Activated CD4-positive, alpha-beta T cell treated with anti-CD3 and anti-CD28 coated beads, Interleukin-2, Interleukin-6, amounts not matched to agents 100 ng/mL and 50 ng/mL, durations not matched to agents 16 hours and 8 hours (primary cell): ENCODE data around the gene MSH6.
"Not testable (repeated sequence)": the region's sequence is repeated elsewhere in the genome, so short reads cannot be mapped to it uniquely, and the experiment has no call there.

ENCODE experiments used
- DNase-seq: peaks from one replicate; pipeline ENCODE4 v3.0.0-alpha.2; 2020

The MSH6 gene

DNA sequence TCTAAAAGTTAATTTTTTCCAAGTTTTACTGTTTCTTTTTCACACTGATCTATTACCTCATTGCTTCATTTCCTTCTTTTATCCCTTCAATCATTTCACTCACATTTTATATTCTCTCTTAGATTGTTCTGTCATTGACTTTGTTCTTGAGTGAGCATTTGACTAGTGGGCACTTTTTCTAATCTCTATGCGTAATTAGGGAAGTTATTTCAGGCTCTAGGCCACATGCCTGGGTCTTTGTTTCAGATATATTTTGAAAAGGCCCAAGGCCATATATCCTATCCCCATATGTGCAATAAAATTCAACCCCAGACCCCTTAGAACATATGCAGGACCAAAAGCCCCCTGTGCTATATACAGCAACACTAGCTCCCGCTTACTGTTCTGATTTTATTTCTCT lies 61.2 kb downstream of the MSH6 start:
- DNase-seq = no peak

DNA sequence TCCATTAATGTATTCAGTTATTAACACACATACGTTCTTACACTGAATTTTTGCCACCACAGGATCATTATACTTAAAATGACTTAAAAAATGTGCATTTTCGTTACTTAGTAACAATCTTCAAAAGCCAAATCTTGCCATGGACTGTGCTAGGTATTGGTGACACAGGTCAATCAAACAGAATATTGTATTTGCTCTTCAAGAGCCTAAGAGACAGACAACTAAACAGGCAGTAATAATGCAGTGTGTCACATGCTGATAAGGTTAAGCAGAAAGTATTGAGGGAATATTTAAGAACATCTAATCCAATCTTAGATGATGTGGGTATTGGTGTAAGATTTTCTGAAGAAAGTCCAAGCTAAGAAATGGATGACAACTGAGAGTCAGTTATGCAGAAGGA lies 66.4 kb downstream of the MSH6 start:
- no peak for DNase-seq

DNA sequence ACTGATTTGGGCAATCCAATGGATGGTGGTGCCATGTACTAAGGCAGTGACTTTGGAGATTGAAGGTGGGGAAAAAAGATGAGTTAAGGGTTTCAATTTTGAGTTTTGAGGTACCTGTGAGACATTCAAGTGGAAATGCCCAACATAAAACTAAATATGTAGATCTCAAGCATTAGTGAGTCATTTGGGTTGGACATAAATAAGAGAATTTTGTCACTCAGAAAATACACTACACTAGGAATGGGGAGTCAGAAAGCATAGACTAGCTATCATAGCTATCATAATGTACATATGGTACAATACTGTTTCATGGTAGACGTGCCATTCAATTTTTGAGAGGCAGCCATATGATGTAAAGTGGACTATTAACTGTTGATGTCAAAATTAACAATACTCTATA lies 67.3 kb downstream of the MSH6 start:
- no peak for DNase-seq

DNA sequence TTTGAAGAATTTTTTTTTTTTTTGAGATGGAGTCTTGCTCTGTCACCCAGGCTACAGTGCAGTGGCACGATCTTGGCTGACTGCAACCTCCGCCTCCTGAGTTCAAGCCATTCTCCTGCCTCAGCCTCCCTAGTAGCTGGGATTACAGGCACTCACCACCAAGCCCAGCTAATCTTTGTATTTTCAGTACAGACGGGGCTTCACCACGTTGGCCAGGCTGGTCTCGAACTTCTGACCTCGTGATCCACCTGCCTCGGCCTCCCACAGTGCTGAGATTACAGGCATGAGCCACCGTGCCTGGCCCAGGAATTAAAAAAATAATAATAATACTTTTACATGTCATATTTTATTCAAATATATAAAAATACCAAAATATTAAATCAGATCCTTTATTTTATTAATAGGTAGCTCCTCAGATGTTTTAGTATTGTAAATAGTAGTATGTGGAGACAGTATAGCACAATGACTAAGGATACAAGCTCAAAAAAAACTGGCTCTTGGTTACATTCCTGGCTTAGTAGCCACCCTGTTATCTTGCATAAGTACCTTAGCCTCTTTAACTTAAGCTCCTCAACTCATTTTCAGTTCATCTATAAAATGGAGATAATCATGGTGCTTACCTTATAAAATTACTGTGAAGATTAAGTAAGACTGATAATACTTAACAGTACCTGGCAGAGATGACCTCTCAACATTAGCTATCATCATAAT lies 70.3 kb downstream of the MSH6 start:
- DNase-seq = not testable (repeated sequence)
